HEK293T (cell line): Measurements from ENCODE around the gene SRD5A3.

Experiments
- FOXA1 ChIP-seq: fragments of 450-650 bp; IDR thresholded peaks from 2 replicates; pipeline ENCODE4 v1.6.1; 2016; ENCODE audit warnings: mild to moderate bottlenecking
- FOXM1 ChIP-seq: fragments of 450-650 bp; IDR thresholded peaks from 2 replicates; pipeline ENCODE4 v1.6.1; 2017; ENCODE audit warnings: mild to moderate bottlenecking, borderline replicate concordance
- HDGF ChIP-seq: fragments of 450-650 bp; IDR thresholded peaks from 2 replicates; pipeline ENCODE4 v1.6.1; 2017; ENCODE audit warnings: antibody characterized with exemption, borderline replicate concordance
- LEF1 ChIP-seq: fragments of 450-650 bp; IDR thresholded peaks from 2 replicates; pipeline ENCODE4 v1.6.1; 2017; ENCODE audit warnings: mild to moderate bottlenecking, borderline replicate concordance
- PKNOX1 ChIP-seq: fragments of 450-650 bp; IDR thresholded peaks from 2 replicates; pipeline ENCODE4 v1.6.1; 2016
- SP1 ChIP-seq: fragments of 450-650 bp; IDR thresholded peaks from 2 replicates; pipeline ENCODE4 v1.6.1; 2017
- SUZ12 ChIP-seq: fragments of 450-650 bp; IDR thresholded peaks from 2 replicates; pipeline ENCODE4 v1.6.1; 2016; ENCODE audit warnings: mild to moderate bottlenecking
- TARDBP ChIP-seq: fragments of 450-650 bp; IDR thresholded peaks from 2 replicates; pipeline ENCODE4 v1.6.1; 2016
- ZNF384 ChIP-seq: fragments of 450-650 bp; IDR thresholded peaks from 2 replicates; pipeline ENCODE4 v1.6.1; 2016

DNA sequence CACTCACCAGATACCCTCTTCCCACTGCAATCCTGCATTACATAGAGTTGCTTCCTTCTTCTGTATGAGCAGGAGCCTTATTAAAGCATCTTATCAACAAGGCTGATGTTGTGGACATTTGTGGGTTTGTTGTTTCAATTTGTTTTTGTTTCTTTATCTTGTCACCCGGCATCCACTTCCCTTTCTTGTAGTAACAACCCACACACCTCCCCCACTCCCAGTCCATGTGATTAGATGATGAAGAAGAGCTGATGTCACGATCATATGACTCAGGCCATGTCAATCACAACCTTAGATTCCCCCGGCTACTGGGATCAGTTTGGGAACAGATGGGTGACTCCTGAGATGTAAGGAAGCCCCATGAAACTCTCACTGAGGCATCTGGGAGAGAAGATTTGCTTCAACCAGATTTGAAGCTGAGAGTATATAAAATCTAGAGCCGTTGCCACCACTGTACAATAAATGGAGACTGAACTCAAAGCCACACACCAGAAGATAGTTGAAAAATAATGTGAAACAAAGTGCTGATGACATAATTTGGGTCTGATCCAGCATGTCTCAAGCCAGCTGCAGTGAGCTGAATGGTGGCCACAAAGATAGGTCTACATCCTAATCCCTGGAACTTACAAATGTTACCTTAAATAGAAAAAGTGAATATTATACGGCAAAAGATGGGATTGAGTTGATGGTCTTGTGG is 34.1 kb upstream of the SRD5A3 start:
- TF ChIP-seq LEF1 (no peak), SP1 (no peak), TARDBP (no peak), FOXM1 (no peak), PKNOX1 (no peak), HDGF (no peak), SUZ12 (no peak), ZNF384 (no peak), FOXA1 (no peak)
